GM12878 (cell line): ENCODE results near the gene FANCG. TPM values are rescaled to one million over a fixed set of nuclear protein-coding genes. Genes with fewer than 3 reads are reported as not detected.

ENCODE experiments used
- ATAC-seq: fragments of 200-7000 bp; cut with Tn5 transposase; 3 replicates; pipeline ENCODE4 v1.9.1; 2020; ENCODE audit warnings: mild to moderate bottlenecking, moderate library complexity
- BruUV-seq: library from RNA; stranded (reverse); fragments of 400-500 nt; replicated peaks from 2 replicates; lab custom pipeline; 2021; lab: Mats Ljungman, UMichigan
- CTCF ChIA-PET: fragments of 300-600 bp; sonication (Branson Sonifier 250); formaldehyde crosslinking; extraction: SDS; loops from one replicate; lab custom pipeline; 2021; ENCODE audit warnings: inconsistent platforms; lab: Yijun Ruan, JAX
- POLR2A ChIA-PET: fragments of 350-600 bp; formaldehyde crosslinking; extraction: SDS; loops from one replicate; lab custom pipeline; 2021; ENCODE audit warnings: inconsistent platforms; lab: Charles Lee
- RAD21 ChIA-PET: fragments of 300-600 bp; sonication (Branson Sonifier 250); formaldehyde crosslinking; loops from one replicate; lab custom pipeline; 2023; ENCODE audit warnings: antibody characterized with exemption; ENCODE audit not compliant: unreplicated experiment; lab: Charles Lee
- SMC1A ChIA-PET: fragments of 300-600 bp; sonication (Branson Sonifier 250); formaldehyde crosslinking; loops from one replicate; lab custom pipeline; 2023; ENCODE audit not compliant: unreplicated experiment, uncharacterized antibody; lab: Charles Lee
- DNase-seq: peaks from one replicate; pipeline ENCODE4 v3.0.0-alpha.2; 2011; ENCODE audit warnings: low read depth, low spot score
- FAIRE-seq: peaks from 3 replicates; lab custom pipeline; 2011; peaks lifted over from hg19 to GRCh38; lab: Jason Lieb, UNC
- H2AFZ ChIP-seq: 2 replicates; pipeline ENCODE4 v1.6.0; 2011; ENCODE audit warnings: low read depth, low read length, control low read depth; ENCODE audit not compliant: control insufficient read depth
- H3K27ac ChIP-seq: 2 replicates; pipeline ENCODE4 v1.5.1; 2011; ENCODE audit warnings: control low read depth; ENCODE audit not compliant: control insufficient read depth, insufficient read depth
- H3K27me3 ChIP-seq, 2 experiments: replicated peaks in 1 of 2; 2 replicates each; pipeline versions ENCODE4 v1.6.0 to v1.6.1; 2011; ENCODE audit warnings: low read length in 1 of 2; ENCODE audit not compliant: control insufficient read depth in 2 of 2, insufficient read depth in 2 of 2
- H3K36me3 ChIP-seq, 2 experiments: 2 replicates each; pipeline ENCODE4 v1.5.1; 2011; ENCODE audit warnings: low read length in 1 of 2; ENCODE audit not compliant: control insufficient read depth in 2 of 2, insufficient read depth in 2 of 2
- H3K4me1 ChIP-seq: 2 replicates; pipeline ENCODE4 v1.6.1; 2011; ENCODE audit warnings: mild to moderate bottlenecking, low read length, moderate library complexity, mixed read lengths; ENCODE audit not compliant: control insufficient read depth, insufficient read depth
- H3K4me2 ChIP-seq: 2 replicates; pipeline ENCODE4 v1.6.0; 2011; ENCODE audit warnings: control low read depth; ENCODE audit not compliant: control insufficient read depth, insufficient read depth
- H3K4me3 ChIP-seq: fragments of 200-600 bp; sonication (generic); 2 replicates; pipeline ENCODE4 v1.5.1; 2016
- H3K79me2 ChIP-seq: 2 replicates; pipeline ENCODE4 v1.6.0; 2011; ENCODE audit warnings: low read length; ENCODE audit not compliant: control insufficient read depth, insufficient read depth
- H3K9ac ChIP-seq: 2 replicates; pipeline ENCODE4 v1.8.0; 2011; ENCODE audit warnings: low read length, control low read depth, mixed read lengths; ENCODE audit not compliant: control insufficient read depth, insufficient read depth
- H3K9me3 ChIP-seq: replicated peaks from 3 replicates; pipeline ENCODE4 v1.5.1; 2011; ENCODE audit warnings: mild to moderate bottlenecking, low read length; ENCODE audit not compliant: control insufficient read depth, insufficient read depth
- H4K20me1 ChIP-seq: 2 replicates; pipeline ENCODE4 v1.6.0; 2011; ENCODE audit not compliant: control insufficient read depth, insufficient read depth
- ATF3 ChIP-seq: IDR thresholded peaks from 2 replicates; pipeline ENCODE4 v1.6.1; 2011; ENCODE audit warnings: low read depth, mild to moderate bottlenecking, low read length, moderate library complexity, borderline replicate concordance; ENCODE audit errors: extremely low read depth
- BACH1 ChIP-seq: fragments of 450-650 bp; IDR thresholded peaks from 2 replicates; pipeline ENCODE4 v1.6.1; 2017; ENCODE audit warnings: mild to moderate bottlenecking, borderline replicate concordance
- BCLAF1 ChIP-seq: fragments of 450-650 bp; IDR thresholded peaks from 2 replicates; pipeline ENCODE4 v1.6.1; 2017; ENCODE audit warnings: antibody characterized with exemption, mild to moderate bottlenecking, moderate library complexity
- E2F4 ChIP-seq: IDR thresholded peaks from 2 replicates; pipeline ENCODE4 v1.6.1; 2012; ENCODE audit warnings: low read depth, low read length, improper control_type of control experiment
- IKZF1 ChIP-seq: fragments of 450-650 bp; conservative IDR thresholded peaks from 2 replicates; pipeline ENCODE4 v1.6.1; 2017; ENCODE audit warnings: antibody characterized with exemption, mild to moderate bottlenecking
- IRF5 ChIP-seq: fragments of 450-650 bp; IDR thresholded peaks from 2 replicates; pipeline ENCODE4 v1.6.1; 2017; ENCODE audit warnings: borderline replicate concordance
- NR2C1 ChIP-seq: fragments of 450-650 bp; IDR thresholded peaks from 2 replicates; pipeline ENCODE4 v1.6.1; 2017; ENCODE audit warnings: antibody characterized with exemption, mild to moderate bottlenecking, moderate library complexity
- RAD21 ChIP-seq: IDR thresholded peaks from 2 replicates; pipeline ENCODE4 v1.6.1; 2011; ENCODE audit warnings: mild to moderate bottlenecking, low read depth, low read length, moderate library complexity; ENCODE audit not compliant: insufficient read depth
- RB1 ChIP-seq: fragments of 450-650 bp; formaldehyde crosslinking; IDR thresholded peaks from 2 replicates; pipeline ENCODE4 v1.6.1; 2017; ENCODE audit warnings: mild to moderate bottlenecking, borderline replicate concordance
- SIN3A ChIP-seq: IDR thresholded peaks from 2 replicates; pipeline ENCODE4 v1.6.1; 2012; ENCODE audit warnings: low read depth, low read length, improper control_type of control experiment
- USF2 ChIP-seq: IDR thresholded peaks from 2 replicates; pipeline ENCODE4 v1.6.1; 2011; ENCODE audit warnings: low read depth, low read length, improper control_type of control experiment, borderline replicate concordance
- ZZZ3 ChIP-seq: IDR thresholded peaks from 2 replicates; pipeline ENCODE4 v1.6.1; 2011; ENCODE audit warnings: low read depth; ENCODE audit not compliant: control insufficient read depth, insufficient read length
- WGBS: methylation state at CpG from one replicate; pipeline ENCODE4 v1.1.6; 2016; ENCODE audit warnings: low lambda C conversion rate; ENCODE audit not compliant: insufficient replicate concordance, insufficient coverage; ENCODE audit errors: missing lambda C conversion rate; 5-methylcytosine and 5-hydroxymethylcytosine counted together
- in situ Hi-C: fragments of 300-500 bp; cut with MboI; formaldehyde crosslinking; loops from 9 replicates; pipeline ENCODE4 v1.14.3; 2018; ENCODE audit warnings: mixed read lengths
- intact Hi-C: fragments of 100-400 bp; cut with micrococcal nuclease; formaldehyde crosslinking; loops from one replicate; pipeline ENCODE4 v1.14.2; 2022; ENCODE audit not compliant: unreplicated experiment
- polyA plus RNA-seq, 11 experiments: library from polyadenylated mRNA; depleted of rRNA in 4 of 11; unstranded in 6 of 11; stranded (reverse) in 5 of 11; fragments of >200 nt; fragmentation: Nextera tagmentation in 4 of 11; fragmentation: Illumina TruSeq in 1 of 11; extraction: Ambion mirVana in 4 of 11; extraction: Trizol in 1 of 11; gene quantifications; 1 replicate in 1 of 11; 2 replicates in 10 of 11; pipeline versions ENCODE4 v1.2.1 to v1.2.3, GENCODE V29; 2011 to 2016; ENCODE audit warnings: inconsistent platforms in 2 of 11, missing spikeins in 2 of 11, low read depth in 1 of 11
- total RNA-seq, 4 experiments: library from RNA; depleted of rRNA in 3 of 4; stranded (reverse); fragments of >200 nt in 3 of 4; fragmentation: Illumina TruSeq in 1 of 4; extraction: Trizol in 1 of 4; gene quantifications; 2 replicates each; pipeline versions ENCODE4 v1.2.1 to v1.2.3, GENCODE V29; 2013 to 2021

Gene FANCG
- total and polyA plus RNA-seq, 10 of the 15 experiments (the other 5 are each of a cell fraction or from before 2014, with no cell fraction given): 16.4 to 78.7 (median 45.4) TPM

GRCh38 chr9:35026671-35027070 is 53.1 kb downstream of the FANCG start:
- Histone ChIP-seq H3K36me3 (no peaks in the 10 kb centered on the region), H3K4me2 (no peak overlapping the region), H3K27ac (no peak overlapping the region), H3K9ac (no peak overlapping the region), H3K4me1 (peaks cover 4% of the 10 kb centered on the region; the same call in 1 of the 2 replicates), H3K9me3 (no peaks in the 10 kb centered on the region; the same call in 2 of the 3 replicates), H2AFZ (no peak overlapping the region), H3K4me3 (no peak overlapping the region), H3K79me2 (no peaks in the 10 kb centered on the region), H4K20me1 (no peaks in the 10 kb centered on the region), H3K27me3 (no peaks in the 10 kb centered on the region)
- ChIA-PET POLR2A (no interaction called here), SMC1A (interaction anchor here (1.3 kb wide), 1 partner anchor 24 kb away, joined by 7 read pairs; no protein-coding TSS in a partner anchor), CTCF (interaction anchor here (0.9 to 7.2 kb wide), 4 partner anchors 24 to 159 kb away, joined by 3 to 39 read pairs (median 6); no protein-coding TSS in a partner anchor), RAD21 (no interaction called here)
- intact Hi-C loops (no loop called here), in situ Hi-C loops (no loop called here)
- FAIRE-seq (no peak), ATAC-seq (no peak), DNase-seq (no peak)
- BruUV-seq: no TSS peak
- 96% methylated on average over 3 of the region's 3 CpGs for WGBS
- TF ChIP-seq RB1 (no peak), USF2 (no peak), IKZF1 (no peak), E2F4 (no peak), BACH1 (no peak), RAD21 (no peak), BCLAF1 (no peak), IRF5 (no peak), NR2C1 (no peak), ZZZ3 (no peak), ATF3 (no peak), SIN3A (no peak)
